Gastrocnemius medialis (tissue), 4 donors: ENCODE results near the gene SERPINC1.

Experiments used
- POLR2A ChIP-seq, 2 donors: fragments of 450-650 bp; IDR thresholded peaks; one replicate each; pipeline ENCODE4 v1.6.1; 2017; ENCODE audit warnings: antibody characterized with exemption in 2 of 2, mild to moderate bottlenecking in 2 of 2, moderate library complexity in 2 of 2
- TF ChIP-seq, protein P1 (sequence below), 5 experiments: fragments of 450-650 bp in 3 of 5; fragments of 200-600 bp in 2 of 5; sonication (generic) in 2 of 5; IDR thresholded peaks in 4 of 5; conservative IDR thresholded peaks in 1 of 5; 1 replicate in 4 of 5; 2 replicates in 1 of 5; pipeline ENCODE4 v1.5.1; 2016 to 2019; ENCODE audit warnings: antibody characterized with exemption in 5 of 5, mild to moderate bottlenecking in 3 of 5, moderate library complexity in 3 of 5

DNA sequence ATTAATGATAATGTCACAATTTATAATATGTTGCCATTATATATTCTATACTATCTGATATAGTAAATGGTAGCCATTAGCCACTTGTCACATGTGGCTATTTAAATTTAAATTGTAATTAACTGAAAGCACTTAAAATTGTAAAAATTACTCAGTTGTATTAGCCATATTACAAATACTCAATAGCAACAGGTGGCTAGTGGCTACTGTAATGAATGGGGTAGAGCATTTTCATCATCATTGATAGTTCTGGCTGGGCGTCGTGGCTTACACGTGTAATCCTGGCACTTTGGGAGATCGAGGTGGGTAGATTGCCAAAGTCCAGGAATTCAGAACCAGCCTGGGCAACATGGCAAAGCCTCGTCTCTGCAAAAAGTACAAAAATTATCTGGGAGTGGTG, 32.4 kb downstream of the SERPINC1 start:
- TF ChIP-seq POLR2A (IDR thresholded peaks at IDR 0.05), result no peak
- TF ChIP-seq, protein P1, sequence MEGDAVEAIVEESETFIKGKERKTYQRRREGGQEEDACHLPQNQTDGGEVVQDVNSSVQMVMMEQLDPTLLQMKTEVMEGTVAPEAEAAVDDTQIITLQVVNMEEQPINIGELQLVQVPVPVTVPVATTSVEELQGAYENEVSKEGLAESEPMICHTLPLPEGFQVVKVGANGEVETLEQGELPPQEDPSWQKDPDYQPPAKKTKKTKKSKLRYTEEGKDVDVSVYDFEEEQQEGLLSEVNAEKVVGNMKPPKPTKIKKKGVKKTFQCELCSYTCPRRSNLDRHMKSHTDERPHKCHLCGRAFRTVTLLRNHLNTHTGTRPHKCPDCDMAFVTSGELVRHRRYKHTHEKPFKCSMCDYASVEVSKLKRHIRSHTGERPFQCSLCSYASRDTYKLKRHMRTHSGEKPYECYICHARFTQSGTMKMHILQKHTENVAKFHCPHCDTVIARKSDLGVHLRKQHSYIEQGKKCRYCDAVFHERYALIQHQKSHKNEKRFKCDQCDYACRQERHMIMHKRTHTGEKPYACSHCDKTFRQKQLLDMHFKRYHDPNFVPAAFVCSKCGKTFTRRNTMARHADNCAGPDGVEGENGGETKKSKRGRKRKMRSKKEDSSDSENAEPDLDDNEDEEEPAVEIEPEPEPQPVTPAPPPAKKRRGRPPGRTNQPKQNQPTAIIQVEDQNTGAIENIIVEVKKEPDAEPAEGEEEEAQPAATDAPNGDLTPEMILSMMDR (IDR thresholded peaks at IDR 0.05 in 4 of 5, conservative IDR thresholded peaks at IDR 0.05 in 1 of 5), result no peak
